ENCODE data around the gene CAPS2.

GRCh38 chr12:75239987-75240386, 90.1 kb downstream of the CAPS2 start:
- TF ChIP-seq CTCF (IDR thresholded peaks at IDR 0.05) (no peak), POLR2A (IDR thresholded peaks at IDR 0.05) (no peak), EP300 (IDR thresholded peaks at IDR 0.05) (no peak)
